Gastroesophageal sphincter (tissue), 3 donors: ENCODE data around the gene PSMC2.

Source experiments
- CTCF ChIP-seq, 4 experiments: fragments of 200-600 bp in 2 of 4; fragments of 450-650 bp in 2 of 4; sonication (generic) in 1 of 4; IDR thresholded peaks; one replicate each; pipeline ENCODE4 v1.5.1; 2017 to 2019; ENCODE audit warnings: antibody characterized with exemption in 4 of 4, mild to moderate bottlenecking in 2 of 4, moderate library complexity in 2 of 4
- POLR2A ChIP-seq, 2 donors: fragments of 450-650 bp; IDR thresholded peaks; one replicate each; pipeline ENCODE4 v1.6.1; 2017; ENCODE audit warnings: antibody characterized with exemption in 2 of 2, mild to moderate bottlenecking in 2 of 2, moderate library complexity in 1 of 2
- POLR2AphosphoS5 ChIP-seq: sonication (generic); formaldehyde crosslinking; IDR thresholded peaks from one replicate; pipeline ENCODE4 v1.6.1; 2017; ENCODE audit warnings: antibody characterized with exemption

GRCh38 chr7:103307503-103308231, 39.8 kb upstream of the PSMC2 start:
- TF ChIP-seq CTCF (IDR thresholded peaks at IDR 0.05), result no peak
- TF ChIP-seq POLR2A (IDR thresholded peaks at IDR 0.05), result no peak
- TF ChIP-seq POLR2AphosphoS5, result no peak
